Upper lobe of left lung (tissue), 6 donors: ENCODE measurements around the gene PITPNM2. TPM values are rescaled to one million over a fixed set of nuclear protein-coding genes. Genes with fewer than 3 reads are reported as not detected.

Source experiments
- ATAC-seq, 2 donors: fragments of 200-7000 bp; cut with Tn5 transposase; one replicate each; pipeline ENCODE4 v1.9.1; 2022; ENCODE audit warnings: mild to moderate bottlenecking in 2 of 2, moderate library complexity in 2 of 2; ENCODE audit not compliant: low FRiP score in 2 of 2
- DNase-seq, 2 donors: peaks; one replicate each; pipeline ENCODE4 v3.0.0-alpha.2; 2019 to 2020
- H3K27ac ChIP-seq, 4 donors: fragments of 200-600 bp; sonication (generic); one replicate each; pipeline ENCODE4 v1.5.1; 2016 to 2019
- H3K27me3 ChIP-seq, 4 donors: fragments of 200-600 bp; sonication (generic); one replicate each; pipeline ENCODE4 v1.5.1; 2017 to 2019
- H3K36me3 ChIP-seq, 4 donors: fragments of 200-600 bp; sonication (generic); one replicate each; pipeline ENCODE4 v1.5.1; 2016 to 2019
- H3K4me1 ChIP-seq, 4 donors: fragments of 200-600 bp; sonication (generic); one replicate each; pipeline ENCODE4 v1.5.1; 2018 to 2019
- H3K4me3 ChIP-seq, 4 donors: fragments of 200-600 bp; sonication (generic); one replicate each; pipeline ENCODE4 v1.5.1; 2017 to 2019; ENCODE audit warnings: mild to moderate bottlenecking in 2 of 4, moderate library complexity in 1 of 4
- H3K9me3 ChIP-seq, 4 donors: fragments of 200-600 bp; sonication (generic); one replicate each; pipeline ENCODE4 v1.5.1; 2018 to 2019
- EP300 ChIP-seq, 4 donors: sonication (generic); formaldehyde crosslinking; IDR thresholded peaks; one replicate each; pipeline ENCODE4 v1.5.1; 2017; ENCODE audit warnings: antibody characterized with exemption in 4 of 4, control low read depth in 2 of 4
- POLR2A ChIP-seq, 4 donors: fragments of 450-650 bp; IDR thresholded peaks; one replicate each; pipeline ENCODE4 v1.5.1; 2016 to 2017; ENCODE audit warnings: antibody characterized with exemption in 4 of 4, mild to moderate bottlenecking in 2 of 4
- POLR2AphosphoS5 ChIP-seq, 2 donors: sonication (generic); formaldehyde crosslinking; IDR thresholded peaks; one replicate each; pipeline ENCODE4 v1.5.1; 2017; ENCODE audit warnings: antibody characterized with exemption in 2 of 2
- WGBS, 2 donors: methylation state at CpG; one replicate each; pipeline ENCODE4 v1.1.5; 2017 to 2018; 5-methylcytosine and 5-hydroxymethylcytosine counted together
- total RNA-seq, 6 donors: library from RNA; depleted of rRNA in 4 of 6; stranded (reverse); fragments of >200 nt in 4 of 6; gene quantifications; one replicate each; pipeline versions ENCODE4 v1.1.0 to v1.2.1, GENCODE V29; 2016 to 2021
- TF ChIP-seq, protein P1 (sequence below), 6 experiments: fragments of 450-650 bp in 4 of 6; fragments of 200-600 bp in 2 of 6; sonication (generic) in 2 of 6; IDR thresholded peaks; one replicate each; pipeline ENCODE4 v1.5.1; 2016 to 2019; ENCODE audit warnings: antibody characterized with exemption in 6 of 6
- donor health status: DM: no; HTN: no; CAD: no; lungs with moderate emphysema.
- donor health status: DM: no; HTN: yes; CAD: no; lungs with severe emphysema.

Gene PITPNM2
- total RNA-seq, 6 donors from 2014 or later = 17.5 to 56.6 (median 29.4) TPM

GRCh38 chr12:123180171-123180570, 29.3 kb upstream of the PITPNM2 start:
- H3K4me3 ChIP-seq = no peak overlapping the region
- DNase-seq = no peak
- H3K4me1 ChIP-seq = no peaks in the 10 kb centered on the region
- WGBS, 2 donors = 82 to 85% methylated on average over 4 of the region's 4 CpGs
- peaks cover 0 to 42% (median 8%) of the 10 kb centered on the region in 4 donors for H3K36me3 ChIP-seq
- TF ChIP-seq POLR2A (IDR thresholded peaks at IDR 0.05) = no peak
- TF ChIP-seq, protein P1, sequence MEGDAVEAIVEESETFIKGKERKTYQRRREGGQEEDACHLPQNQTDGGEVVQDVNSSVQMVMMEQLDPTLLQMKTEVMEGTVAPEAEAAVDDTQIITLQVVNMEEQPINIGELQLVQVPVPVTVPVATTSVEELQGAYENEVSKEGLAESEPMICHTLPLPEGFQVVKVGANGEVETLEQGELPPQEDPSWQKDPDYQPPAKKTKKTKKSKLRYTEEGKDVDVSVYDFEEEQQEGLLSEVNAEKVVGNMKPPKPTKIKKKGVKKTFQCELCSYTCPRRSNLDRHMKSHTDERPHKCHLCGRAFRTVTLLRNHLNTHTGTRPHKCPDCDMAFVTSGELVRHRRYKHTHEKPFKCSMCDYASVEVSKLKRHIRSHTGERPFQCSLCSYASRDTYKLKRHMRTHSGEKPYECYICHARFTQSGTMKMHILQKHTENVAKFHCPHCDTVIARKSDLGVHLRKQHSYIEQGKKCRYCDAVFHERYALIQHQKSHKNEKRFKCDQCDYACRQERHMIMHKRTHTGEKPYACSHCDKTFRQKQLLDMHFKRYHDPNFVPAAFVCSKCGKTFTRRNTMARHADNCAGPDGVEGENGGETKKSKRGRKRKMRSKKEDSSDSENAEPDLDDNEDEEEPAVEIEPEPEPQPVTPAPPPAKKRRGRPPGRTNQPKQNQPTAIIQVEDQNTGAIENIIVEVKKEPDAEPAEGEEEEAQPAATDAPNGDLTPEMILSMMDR (IDR thresholded peaks at IDR 0.05) = no peak
- TF ChIP-seq EP300 (IDR thresholded peaks at IDR 0.05) = no peak
- no peak for TF ChIP-seq POLR2AphosphoS5 (IDR thresholded peaks at IDR 0.05)
- ATAC-seq = no peak
- no peaks in the 10 kb centered on the region for H3K9me3 ChIP-seq
- H3K27ac ChIP-seq = no peak overlapping the region
- no peaks in the 10 kb centered on the region for H3K27me3 ChIP-seq

- Histone ChIP-seq H3K36me3 (peaks cover 0 to 15% (median 2%) of the 10 kb centered on the region in 4 donors), H3K27me3 (no peaks in the 10 kb centered on the region), H3K4me1 (no peaks in the 10 kb centered on the region), H3K4me3 (no peak overlapping the region), H3K9me3 (no peaks in the 10 kb centered on the region), H3K27ac (no peak overlapping the region)
- TF ChIP-seq POLR2AphosphoS5 (IDR thresholded peaks at IDR 0.05) (no peak), EP300 (IDR thresholded peaks at IDR 0.05) (no peak), POLR2A (IDR thresholded peaks at IDR 0.05) (no peak)
- TF ChIP-seq, protein P1 (IDR thresholded peaks at IDR 0.05) = no peak
- WGBS, 2 donors = 58 to 61% methylated on average over 5 of the region's 5 CpGs
- ATAC-seq = no peak
- no peak for DNase-seq
Measured at GRCh38 chr12:123171967-123172366, 21.1 kb upstream of the PITPNM2 start.

GRCh38 chr12:123167329-123167728, 16.4 kb upstream of the PITPNM2 start:
- 46 to 50% methylated on average over 2 of the region's 2 CpGs for WGBS, 2 donors
- no peak for ATAC-seq
- H3K27me3 ChIP-seq = no peaks in the 10 kb centered on the region
- TF ChIP-seq, protein P1 (IDR thresholded peaks at IDR 0.05) = no peak
- TF ChIP-seq POLR2A (IDR thresholded peaks at IDR 0.05) (no peak), EP300 (IDR thresholded peaks at IDR 0.05) (no peak), POLR2AphosphoS5 (IDR thresholded peaks at IDR 0.05) (no peak)
- peaks cover 0 to 16% (median 0%) of the 10 kb centered on the region in 4 donors for H3K36me3 ChIP-seq
- H3K4me1 ChIP-seq = peaks cover 0 to 7% (median 0%) of the 10 kb centered on the region in 4 donors
- no peak overlapping the region for H3K4me3 ChIP-seq
- no peak overlapping the region for H3K27ac ChIP-seq
- H3K9me3 ChIP-seq = no peaks in the 10 kb centered on the region
- no peak for DNase-seq

GRCh38 chr12:123165537-123165936, 14.6 kb upstream of the PITPNM2 start:
- TF ChIP-seq POLR2AphosphoS5 (IDR thresholded peaks at IDR 0.05) (no peak), POLR2A (IDR thresholded peaks at IDR 0.05) (no peak), EP300 (IDR thresholded peaks at IDR 0.05) (no peak)
- TF ChIP-seq, protein P1 (IDR thresholded peaks at IDR 0.05) = no peak
- Histone ChIP-seq H3K9me3 (no peaks in the 10 kb centered on the region), H3K4me3 (no peak overlapping the region), H3K27ac (peak overlapping the region in 2 of 4 donors; percentile 32 to 53), H3K36me3 (peaks cover 0 to 17% (median 0%) of the 10 kb centered on the region in 4 donors), H3K4me1 (peaks cover 0 to 7% (median 0%) of the 10 kb centered on the region in 4 donors), H3K27me3 (no peaks in the 10 kb centered on the region)
- ATAC-seq (peak in 1 of 2 donors; percentile 13), DNase-seq (peak in 1 of 2 donors; percentile 55)
- WGBS, 2 donors = 76 to 81% methylated on average over 4 of the region's 4 CpGs

DNA sequence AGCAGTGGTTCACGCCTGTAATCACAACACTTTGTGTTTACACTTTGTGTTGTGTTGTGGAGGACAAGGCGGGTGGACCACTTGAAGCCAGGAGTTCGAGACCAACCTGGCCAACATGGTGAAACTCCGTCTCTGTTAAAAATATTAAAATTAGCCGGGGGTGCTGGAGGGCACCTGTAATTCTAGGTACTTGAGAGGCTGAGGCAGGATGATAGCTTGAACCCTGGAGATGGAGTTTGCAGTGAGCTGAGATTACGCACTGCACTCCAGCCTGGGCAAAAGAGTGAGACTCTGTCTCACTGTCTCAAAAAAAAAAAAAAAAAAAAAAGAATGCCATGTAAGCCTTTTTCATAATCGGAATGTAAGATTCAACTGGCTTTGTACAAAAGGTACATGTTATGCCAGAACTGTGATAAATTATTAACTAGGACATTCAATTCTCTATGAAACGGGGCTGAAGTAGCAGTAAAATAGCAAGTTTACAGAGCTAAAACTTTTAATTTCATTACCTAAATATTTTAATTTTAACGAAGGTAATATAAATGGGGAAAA, 13.9 kb upstream of the PITPNM2 start:
- WGBS, 2 donors = 56 to 79% methylated on average over 9 of the region's 9 CpGs
- no peak overlapping the region for H3K4me3 ChIP-seq
- TF ChIP-seq, protein P1 (IDR thresholded peaks at IDR 0.05) = no peak
- TF ChIP-seq POLR2A (IDR thresholded peaks at IDR 0.05) = no peak
- TF ChIP-seq EP300 (IDR thresholded peaks at IDR 0.05) = no peak
- TF ChIP-seq POLR2AphosphoS5 (IDR thresholded peaks at IDR 0.05) = no peak
- peaks cover 0 to 7% (median 0%) of the 10 kb centered on the region in 4 donors for H3K4me1 ChIP-seq
- no peak for ATAC-seq
- DNase-seq = no peak
- peak overlapping the region in 1 of 4 donors; percentile 53 for H3K27ac ChIP-seq
- H3K9me3 ChIP-seq = no peaks in the 10 kb centered on the region
- H3K36me3 ChIP-seq = peaks cover 0 to 22% (median 0%) of the 10 kb centered on the region in 4 donors
- no peaks in the 10 kb centered on the region for H3K27me3 ChIP-seq
